GM18858 (cell line): Measurements from ENCODE around the gene GNG12.
"Not testable (repeated sequence)": the region's sequence is repeated elsewhere in the genome, so short reads cannot be mapped to it uniquely, and the experiment has no call there.

Experiments
- ATAC-seq: cut with Tn5 transposase; IDR thresholded peaks from one replicate; pipeline ENCODE4 v1.9.1; 2021; ENCODE audit not compliant: unreplicated experiment

The GNG12 gene

GRCh38 chr1:67657152-67657551 lies 176.1 kb downstream of the GNG12 start:
- ATAC-seq: not testable (repeated sequence)

GRCh38 chr1:67655581-67655980 lies 177.7 kb downstream of the GNG12 start:
- no peak for ATAC-seq

GRCh38 chr1:67653304-67653703 lies 180.0 kb downstream of the GNG12 start:
- no peak for ATAC-seq

GRCh38 chr1:67652800-67653199 lies 180.5 kb downstream of the GNG12 start:
- peak; percentile 61 for ATAC-seq
